ENCODE measurements around the gene FSIP1.

GRCh38 chr15:39583596-39584265 lies 198.9 kb downstream of the FSIP1 start:
- TF ChIP-seq CTCF (conservative IDR thresholded peaks at IDR 0.05 in 1 of 2, IDR thresholded peaks at IDR 0.05 in 1 of 2; ENCODE audit: extremely low read depth in 1 of 2, insufficient read depth in 1 of 2, low read depth in 1 of 2, low read length in 2 of 2) (peak; percentile 29 to 63), EZH2 (IDR thresholded peaks at IDR 0.05; ENCODE audit: borderline replicate concordance, low read length) (no peak)

Measured in mammary epithelial cell (primary cell).